Ovary (tissue), 3 donors: ENCODE data around the gene VTA1.
"Not testable (repeated sequence)": the region's sequence is repeated elsewhere in the genome, so short reads cannot be mapped to it uniquely, and the experiment has no call there.

Source experiments
- POLR2A ChIP-seq: fragments of 450-650 bp; IDR thresholded peaks from one replicate; pipeline ENCODE4 v1.6.1; 2017; ENCODE audit warnings: antibody characterized with exemption, mild to moderate bottlenecking, moderate library complexity
- TF ChIP-seq, protein P1 (sequence below), 3 donors: fragments of 450-650 bp in 2 of 3; fragments of 200-600 bp in 1 of 3; IDR thresholded peaks; one replicate each; pipeline versions ENCODE4 v1.5.1 to v1.8.0; 2016 to 2022; ENCODE audit warnings: antibody characterized with exemption in 3 of 3, mild to moderate bottlenecking in 1 of 3
- donor health status: DM: no; HTN: no; CAD: no.

DNA sequence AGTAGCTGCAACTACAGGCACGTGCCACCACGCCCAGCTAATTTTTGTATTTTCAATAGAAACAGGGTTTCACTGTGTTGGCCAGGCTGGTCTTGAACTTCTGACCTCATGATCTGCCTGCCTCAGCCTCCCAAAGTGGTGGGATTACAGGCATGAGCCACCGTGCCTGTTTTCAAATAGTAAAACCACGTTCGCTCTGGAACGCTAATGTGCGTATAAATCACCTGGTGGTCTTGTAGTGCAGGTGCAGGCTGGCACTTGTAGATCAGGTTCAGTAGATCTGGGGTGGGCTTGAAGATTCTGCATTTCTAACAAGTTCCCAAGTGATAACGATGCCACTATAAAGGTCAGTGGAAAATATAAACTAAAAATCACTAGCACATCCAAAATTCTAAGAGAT is 41.3 kb downstream of the VTA1 start:
- not testable (repeated sequence) for TF ChIP-seq POLR2A
- TF ChIP-seq, protein P1, sequence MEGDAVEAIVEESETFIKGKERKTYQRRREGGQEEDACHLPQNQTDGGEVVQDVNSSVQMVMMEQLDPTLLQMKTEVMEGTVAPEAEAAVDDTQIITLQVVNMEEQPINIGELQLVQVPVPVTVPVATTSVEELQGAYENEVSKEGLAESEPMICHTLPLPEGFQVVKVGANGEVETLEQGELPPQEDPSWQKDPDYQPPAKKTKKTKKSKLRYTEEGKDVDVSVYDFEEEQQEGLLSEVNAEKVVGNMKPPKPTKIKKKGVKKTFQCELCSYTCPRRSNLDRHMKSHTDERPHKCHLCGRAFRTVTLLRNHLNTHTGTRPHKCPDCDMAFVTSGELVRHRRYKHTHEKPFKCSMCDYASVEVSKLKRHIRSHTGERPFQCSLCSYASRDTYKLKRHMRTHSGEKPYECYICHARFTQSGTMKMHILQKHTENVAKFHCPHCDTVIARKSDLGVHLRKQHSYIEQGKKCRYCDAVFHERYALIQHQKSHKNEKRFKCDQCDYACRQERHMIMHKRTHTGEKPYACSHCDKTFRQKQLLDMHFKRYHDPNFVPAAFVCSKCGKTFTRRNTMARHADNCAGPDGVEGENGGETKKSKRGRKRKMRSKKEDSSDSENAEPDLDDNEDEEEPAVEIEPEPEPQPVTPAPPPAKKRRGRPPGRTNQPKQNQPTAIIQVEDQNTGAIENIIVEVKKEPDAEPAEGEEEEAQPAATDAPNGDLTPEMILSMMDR (IDR thresholded peaks at IDR 0.05), result not testable (repeated sequence)
